Activated CD4-positive, alpha-beta T cell treated with anti-CD3 and anti-CD28 coated beads, Interleukin-2, amount 50 U/mL, for 1 hour (primary cell): ENCODE measurements around the gene LRRC8E.

Experiments
- DNase-seq: peaks from one replicate; pipeline ENCODE4 v3.0.0-alpha.2; 2020

The LRRC8E gene

GRCh38 chr19:7868671-7869452, 19.4 kb upstream of the LRRC8E start:
- peak; percentile 82 for DNase-seq

- DNase-seq, result peak; percentile 83
Observed at GRCh38 chr19:7869453-7869909, 18.8 kb upstream of the LRRC8E start.

- DNase-seq, result peak; percentile 57
Observed at GRCh38 chr19:7869910-7870511, 18.3 kb upstream of the LRRC8E start.

GRCh38 chr19:7870571-7871436, 17.5 kb upstream of the LRRC8E start:
- peak; percentile 45 for DNase-seq

- peak; percentile 93 for DNase-seq
Observed at GRCh38 chr19:7871437-7872305, 16.6 kb upstream of the LRRC8E start.

GRCh38 chr19:7872306-7873204, 15.8 kb upstream of the LRRC8E start:
- DNase-seq, result no peak

- no peak for DNase-seq
Observed at GRCh38 chr19:7873304-7874075, 14.8 kb upstream of the LRRC8E start.

- DNase-seq, result no peak
Observed at GRCh38 chr19:7874076-7874896, 14.0 kb upstream of the LRRC8E start, which contains the start of gene PRR36. PRR36 (minus strand) TSS chr19:7874390; CDS start chr19:7873689, 701 bp downstream.

- DNase-seq, result no peak
Observed at GRCh38 chr19:7874897-7875273, 13.4 kb upstream of the LRRC8E start.

- no peak for DNase-seq
Observed at GRCh38 chr19:7877249-7877836, 11.0 kb upstream of the LRRC8E start.

- DNase-seq, result no peak
Observed at GRCh38 chr19:7879111-7879807, 9.1 kb upstream of the LRRC8E start.

GRCh38 chr19:7879836-7880235, 8.5 kb upstream of the LRRC8E start:
- no peak for DNase-seq

- DNase-seq, result no peak
Observed at GRCh38 chr19:7881910-7882309, 6.4 kb upstream of the LRRC8E start.

GRCh38 chr19:7883105-7883504, 5.2 kb upstream of the LRRC8E start:
- no peak for DNase-seq

- DNase-seq, result no peak
Observed at GRCh38 chr19:7883796-7884570, 4.3 kb upstream of the LRRC8E start.

- DNase-seq, result no peak
Observed at GRCh38 chr19:7885818-7886217, 2.5 kb upstream of the LRRC8E start.

GRCh38 chr19:7887408-7888144, 734 bp upstream of the LRRC8E start:
- DNase-seq, result no peak
